Natural killer cell treated with Interleukin-12 subunit alpha and Interleukin-12 subunit beta and Interleukin-15 and Interleukin-18, amount 100 ng/mL, for 72 hours (primary cell): ENCODE data around the gene PRF1. TPM values are rescaled to one million over a fixed set of nuclear protein-coding genes. Genes with fewer than 3 reads are reported as not detected.

Source experiments
- ATAC-seq, 2 donors: fragments of 150-1000 bp; cut with Tn5 transposase in 1 of 2; sonication (Bioruptor Pico), chemical (Tn5 transposase) in 1 of 2; 2 replicates each; pipeline ENCODE4 v1.10.0; 2021
- DNase-seq: peaks from one replicate; pipeline ENCODE4 v3.0.0; 2022; ENCODE audit warnings: low spot score
- H3K27ac Mint-ChIP-seq, 2 donors: 1 replicate in 1 of 2; 2 replicates in 1 of 2; pipeline ENCODE4 v1.8.0; 2022; ENCODE audit warnings: mixed read lengths in 2 of 2, mild to moderate bottlenecking in 1 of 2, moderate library complexity in 1 of 2
- H3K27me3 Mint-ChIP-seq, 2 donors: 1 replicate in 1 of 2; 2 replicates in 1 of 2; pipeline ENCODE4 v1.8.0; 2022; ENCODE audit warnings: mixed read lengths in 2 of 2
- H3K36me3 Mint-ChIP-seq: one replicate; pipeline ENCODE4 v1.8.0; 2022; ENCODE audit warnings: mixed read lengths
- H3K4me1 Mint-ChIP-seq, 2 donors: 1 replicate in 1 of 2; 2 replicates in 1 of 2; pipeline ENCODE4 v1.8.0; 2022; ENCODE audit warnings: low read depth in 2 of 2, mixed read lengths in 2 of 2, mild to moderate bottlenecking in 1 of 2
- H3K4me3 Mint-ChIP-seq: one replicate; pipeline ENCODE4 v1.8.0; 2022; ENCODE audit warnings: mixed read lengths
- H3K9me3 Mint-ChIP-seq: 2 replicates; pipeline ENCODE4 v1.8.0; 2022; ENCODE audit warnings: mixed read lengths
- total RNA-seq, 2 donors: library from RNA; stranded (reverse); gene quantifications; one replicate each; pipeline ENCODE4 v1.2.3, GENCODE V29; 2022

PRF1 gene
- total RNA-seq, 2 donors from 2014 or later: 497 to 1,157 TPM

GRCh38 chr10:70549351-70549961 lies 53.1 kb downstream of the PRF1 start:
- no peak for ATAC-seq
- Mint-ChIP-seq H3K9me3 (no peaks in the 10 kb centered on the region), H3K27ac (peak overlapping the region in 1 of 2 donors; percentile 86), H3K4me1 (peaks cover 6 to 9% of the 10 kb centered on the region in 2 donors), H3K36me3 (no peaks in the 10 kb centered on the region), H3K27me3 (no peaks in the 10 kb centered on the region), H3K4me3 (no peak overlapping the region)
- DNase-seq: no peak

Other genes with a start within 250 kb of the PRF1 start
- 10 to 100 TPM in 1 of 2 donors, 1 to 10 TPM in 1; 6.5 to 17.1 TPM for gene LRRC20, start 220.1 kb downstream of the PRF1 start, total RNA-seq
- gene EIF4EBP2, start 198.6 kb downstream of the PRF1 start, total RNA-seq: 10 to 100 TPM; 49.8 to 54.6 TPM
- gene NODAL, start 161.1 kb downstream of the PRF1 start, total RNA-seq: not detected
- gene PALD1, start 124.0 kb downstream of the PRF1 start, total RNA-seq: 1 to 10 TPM in 1 of 2 donors, under 1 TPM in 1; 0.33 to 1.4 TPM
- gene ADAMTS14, start 69.8 kb upstream of the PRF1 start, total RNA-seq: under 1 TPM; 0.07 to 0.61 TPM
- not detected for gene TBATA, start 182.6 kb upstream of the PRF1 start, total RNA-seq
- gene SGPL1, start 213.2 kb upstream of the PRF1 start, total RNA-seq: 10 to 100 TPM; 27.4 to 40.5 TPM